Measurements from ENCODE around the gene RAB1B.

The RAB1B gene

DNA sequence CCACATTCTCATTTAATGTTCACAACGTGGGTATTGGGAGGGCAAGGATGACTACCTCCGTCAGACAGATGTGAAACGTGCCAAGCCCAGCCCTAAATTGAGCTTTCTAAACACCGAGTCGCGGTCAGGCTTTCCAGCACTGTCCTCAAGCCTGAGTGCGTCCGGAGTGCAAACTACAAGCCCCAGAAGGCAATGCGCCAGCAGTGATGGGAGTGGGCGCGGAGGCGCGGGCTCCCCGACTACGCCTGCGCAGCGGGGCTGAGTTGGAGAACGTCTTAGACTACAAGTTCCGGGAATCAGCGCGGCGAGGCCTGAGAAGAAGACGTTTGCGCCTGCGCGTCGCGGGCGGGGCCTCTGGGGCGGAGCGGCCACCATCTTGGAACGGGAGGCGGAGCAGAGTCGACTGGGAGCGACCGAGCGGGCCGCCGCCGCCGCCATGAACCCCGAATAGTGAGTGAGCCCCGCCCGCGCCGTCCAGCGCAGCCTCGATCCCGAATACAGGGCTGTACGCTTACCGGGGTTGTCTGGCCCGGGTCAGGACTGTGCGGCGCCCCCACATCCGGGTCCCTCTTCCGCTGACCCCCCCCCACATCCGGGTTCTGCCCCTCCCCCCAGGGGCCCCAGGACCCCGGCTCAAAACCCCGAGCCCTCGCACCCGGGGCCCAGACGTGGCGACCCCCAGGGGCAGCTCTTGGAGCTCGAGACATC is at the start of gene RAB1B:
Gene RAB1B (plus strand): TSS at position 396 of the 708 bp plus-strand sequence. CDS start 41 bp downstream, at position 437.
- peak; percentile 92 to 99 for DNase-seq

DNA sequence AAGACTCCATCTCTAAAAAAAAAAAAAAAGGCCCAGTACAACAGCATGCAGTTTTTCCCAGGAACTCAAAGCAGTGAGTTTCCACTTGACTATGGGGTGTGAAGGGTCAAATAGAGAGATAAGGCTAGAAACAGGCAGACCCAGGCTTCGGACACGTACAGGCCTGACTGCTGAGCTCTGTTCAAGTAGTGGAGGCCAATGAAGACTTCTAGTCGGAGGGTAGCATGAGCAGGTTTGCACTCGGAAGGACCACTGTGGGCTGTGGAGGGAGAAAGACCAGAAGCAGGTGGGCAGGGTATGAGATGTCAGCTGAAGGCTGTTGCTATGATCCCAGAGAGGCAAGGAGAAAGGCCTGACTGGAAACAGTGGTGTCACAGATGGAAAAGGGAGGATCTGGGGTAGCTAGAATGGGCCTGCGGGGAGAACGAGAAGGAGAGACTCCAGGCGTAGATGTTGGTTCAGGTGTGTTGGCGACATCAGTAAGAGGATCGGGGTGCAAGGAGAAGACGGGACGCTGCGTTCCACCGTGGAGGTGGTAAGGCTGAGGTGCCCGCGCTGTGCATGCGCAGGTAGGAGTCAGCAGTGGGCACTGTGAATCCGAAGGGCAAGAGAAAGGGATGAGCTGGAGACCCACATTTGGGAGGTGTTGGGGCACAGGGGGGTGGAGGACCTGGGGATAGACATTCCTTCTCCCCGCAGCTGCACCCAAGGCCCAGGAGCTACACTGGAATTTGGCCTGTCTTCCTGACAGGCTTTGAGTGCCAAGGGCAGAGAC is 49.4 kb upstream of the RAB1B start:
- no peak for DNase-seq

DNA sequence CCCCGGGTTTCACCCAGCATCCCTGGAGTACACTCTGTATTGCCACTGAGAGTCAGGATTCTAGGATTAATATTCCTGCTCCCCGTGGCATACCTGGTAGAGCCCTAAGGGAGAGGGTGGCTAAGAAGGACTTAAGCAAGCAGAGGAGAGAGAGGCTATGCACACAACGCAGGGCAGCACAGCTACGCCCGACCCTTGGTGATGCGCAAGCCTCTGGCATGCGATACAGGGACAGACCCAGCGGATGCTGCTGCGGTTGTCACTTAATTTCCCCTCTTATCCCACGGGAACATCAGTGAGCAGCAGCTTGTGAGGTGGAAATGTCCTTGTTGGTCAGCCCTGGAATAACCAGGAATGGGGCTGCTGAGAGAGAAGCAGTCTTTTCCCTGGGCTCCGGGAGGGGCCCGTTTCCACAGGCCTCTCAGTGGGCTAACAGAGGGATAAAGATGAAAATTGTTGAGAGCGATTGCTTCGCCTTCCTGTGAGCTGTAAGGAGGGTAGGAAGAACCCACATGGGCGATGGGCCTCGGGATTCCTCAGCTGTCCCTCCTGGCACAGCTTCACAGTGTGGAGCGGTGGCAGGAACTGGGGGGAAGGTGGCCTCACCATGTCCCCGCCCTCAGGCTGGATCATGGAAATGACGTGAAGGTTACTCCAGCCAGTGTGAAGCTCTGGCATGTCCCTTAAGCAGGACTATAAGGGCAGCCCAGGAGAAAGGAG is 48.4 kb upstream of the RAB1B start:
- DNase-seq: no peak

DNA sequence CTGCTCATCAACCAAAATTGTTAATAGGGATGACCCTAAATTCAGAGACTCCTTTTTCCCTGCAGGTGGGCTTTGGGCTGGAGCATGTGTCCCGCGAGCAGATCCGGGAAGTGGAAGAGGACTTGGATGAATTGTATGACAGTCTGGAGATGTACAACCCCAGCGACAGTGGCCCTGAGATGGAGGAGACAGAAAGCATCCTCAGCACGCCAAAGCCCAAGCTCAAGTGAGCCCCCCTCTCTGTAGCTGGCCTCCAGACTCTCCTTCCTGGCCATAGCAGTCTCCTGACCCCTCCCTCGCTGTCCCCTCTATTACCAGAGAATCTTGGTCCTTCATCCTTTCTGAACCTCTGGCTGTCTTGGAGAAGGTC is 47.9 kb upstream of the RAB1B start:
- DNase-seq: no peak

DNA sequence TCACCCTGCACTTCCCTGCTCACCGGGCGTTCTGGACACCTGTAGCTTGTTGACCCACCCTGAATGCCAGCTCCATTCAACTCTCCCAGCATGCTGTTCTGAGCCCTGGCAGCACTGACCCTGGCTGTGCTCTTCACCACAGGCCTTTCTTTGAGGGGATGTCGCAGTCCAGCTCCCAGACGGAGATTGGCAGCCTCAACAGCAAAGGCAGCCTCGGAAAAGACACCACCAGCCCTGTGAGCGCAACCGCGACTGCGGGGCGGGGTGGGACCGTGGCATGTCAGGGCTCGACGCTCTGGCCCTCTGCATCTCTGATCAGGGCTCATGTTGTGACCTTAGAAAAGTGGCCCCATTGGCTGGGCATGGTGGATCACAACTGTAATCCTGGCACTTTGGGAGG is 47.4 kb upstream of the RAB1B start:
- no peak for DNase-seq

DNA sequence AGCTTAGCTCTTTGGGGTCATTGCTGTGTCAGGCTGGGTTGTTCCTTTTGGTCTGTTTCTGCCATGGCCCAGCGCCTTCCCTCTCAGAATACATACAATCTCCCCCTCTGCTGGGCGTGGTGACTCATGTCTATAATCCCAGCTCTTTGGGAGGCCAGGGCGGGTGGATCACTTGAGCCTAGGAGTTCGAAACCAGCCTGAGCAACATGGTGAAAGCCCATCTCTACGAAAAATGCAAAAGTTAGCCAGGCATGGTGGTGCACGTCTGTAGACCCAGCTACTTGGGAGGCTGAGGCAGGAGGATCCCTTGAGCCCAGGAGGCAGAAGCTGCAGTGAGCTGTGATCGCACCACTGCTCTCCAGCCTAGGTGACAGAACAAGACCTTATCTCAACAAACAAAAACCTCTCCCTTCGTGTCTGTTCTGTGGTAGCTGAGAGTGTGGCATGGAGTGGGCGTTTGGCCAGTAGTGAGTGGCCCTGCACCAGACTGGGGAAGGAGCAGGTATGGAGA is 46.7 kb upstream of the RAB1B start:
- DNase-seq: peak in 1 of 2 experiments; percentile 35

DNA sequence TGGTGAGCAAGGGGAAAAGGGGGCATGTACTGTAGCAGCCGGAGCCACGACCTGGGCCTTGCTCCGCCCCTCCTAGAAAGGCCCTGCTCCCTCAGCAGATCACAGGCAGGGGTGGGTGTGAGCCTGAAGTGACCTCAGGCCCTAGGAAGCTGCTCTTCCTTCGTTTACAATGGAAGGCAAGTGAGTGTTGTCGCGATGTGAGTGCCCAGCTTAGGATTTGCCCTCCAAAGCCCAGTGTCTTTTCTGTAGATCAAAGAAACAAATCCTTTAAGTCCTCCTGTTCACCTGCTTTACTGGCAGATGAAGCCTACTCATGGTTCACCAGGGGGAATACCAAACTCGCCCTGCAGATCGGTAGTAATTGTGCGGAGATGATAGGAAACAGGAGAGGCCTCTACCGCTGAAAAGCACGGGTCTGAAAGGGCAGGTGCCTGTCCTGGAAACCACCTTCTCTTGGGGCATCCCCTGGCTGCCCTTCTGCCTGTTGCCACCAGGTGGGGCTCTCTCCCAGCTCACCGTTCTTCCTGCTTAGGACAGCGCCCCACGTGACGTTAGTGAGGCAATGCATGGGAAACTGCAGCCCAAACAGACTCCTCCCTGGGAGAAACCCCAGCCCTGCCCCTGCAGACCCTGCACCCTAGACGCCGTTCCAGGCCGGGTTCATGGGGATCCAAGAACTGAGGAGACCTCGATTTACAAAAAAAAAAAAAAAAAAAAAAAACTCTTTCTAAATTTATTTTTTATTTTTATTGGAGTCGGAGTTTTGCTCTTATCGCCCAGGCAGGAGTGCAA is 45.9 kb upstream of the RAB1B start:
- DNase-seq: peak; percentile 61 to 88

DNA sequence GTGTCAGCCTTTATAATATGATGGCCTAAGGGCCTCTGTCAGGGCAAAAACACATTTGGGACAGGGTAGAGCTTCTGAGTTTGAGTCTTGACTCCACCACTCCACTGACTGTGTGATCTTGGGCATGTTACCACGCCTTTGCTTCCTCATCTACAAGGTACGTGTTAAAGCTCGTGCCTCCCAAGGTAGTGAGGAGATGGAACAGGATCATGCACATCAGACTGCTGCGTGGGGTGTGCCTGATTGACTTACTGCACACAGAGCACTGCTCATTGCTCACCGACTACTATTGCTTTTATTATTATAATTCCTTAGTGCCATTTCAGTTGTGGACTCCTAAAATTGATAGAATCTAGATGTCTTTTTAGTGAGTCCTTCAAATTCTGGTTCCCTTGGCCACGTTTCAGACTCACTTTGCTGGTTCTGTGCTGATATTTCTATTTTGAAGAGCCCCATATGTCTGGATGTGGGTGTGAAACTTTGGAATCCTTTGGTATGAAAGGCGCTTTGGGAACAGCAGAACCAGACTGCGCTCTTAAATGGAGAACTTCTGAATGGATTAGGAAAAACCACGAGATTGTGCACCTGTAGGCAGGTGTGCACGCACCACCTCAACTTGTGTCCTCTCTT is 44.1 kb upstream of the RAB1B start:
- DNase-seq: no peak

DNA sequence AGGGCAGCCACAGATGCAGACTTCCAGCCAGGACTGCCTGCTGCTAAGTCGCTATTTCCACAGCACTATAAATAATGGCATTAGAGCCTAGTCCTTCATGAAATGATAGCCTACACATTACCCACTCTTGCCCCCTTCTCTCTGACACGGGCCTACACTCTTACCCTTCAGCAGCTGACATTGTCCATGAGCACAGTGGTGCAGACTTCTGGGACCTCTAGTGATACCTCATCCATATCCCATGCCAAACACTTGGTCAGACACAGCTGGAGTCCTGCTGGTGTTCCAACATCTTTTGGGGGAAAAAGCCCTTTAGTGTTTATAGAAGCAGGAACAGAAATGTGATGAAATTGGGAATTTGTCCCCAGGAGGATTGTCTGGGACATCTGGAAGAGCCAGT is 43.4 kb upstream of the RAB1B start:
- DNase-seq: peak; percentile 41 to 67

DNA sequence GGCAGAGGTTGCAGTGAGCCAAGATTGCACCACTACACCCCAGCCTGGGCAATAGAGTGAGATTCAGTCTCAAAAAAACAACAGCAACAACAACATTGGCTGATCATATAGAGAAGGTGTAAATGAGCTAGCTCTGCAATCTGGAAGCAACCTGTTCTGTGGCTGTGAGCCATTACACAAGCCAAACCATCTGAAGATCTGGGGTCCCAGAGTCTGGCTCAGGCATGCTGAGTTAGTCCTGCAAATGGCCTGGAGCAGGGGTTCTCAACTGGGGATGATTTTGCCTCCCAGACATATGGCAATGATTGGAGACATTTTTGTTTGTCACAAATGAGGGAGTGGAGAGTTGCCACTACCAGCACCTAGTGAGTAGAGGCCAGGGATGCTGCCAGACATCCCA is 42.3 kb upstream of the RAB1B start:
- DNase-seq: no peak

DNA sequence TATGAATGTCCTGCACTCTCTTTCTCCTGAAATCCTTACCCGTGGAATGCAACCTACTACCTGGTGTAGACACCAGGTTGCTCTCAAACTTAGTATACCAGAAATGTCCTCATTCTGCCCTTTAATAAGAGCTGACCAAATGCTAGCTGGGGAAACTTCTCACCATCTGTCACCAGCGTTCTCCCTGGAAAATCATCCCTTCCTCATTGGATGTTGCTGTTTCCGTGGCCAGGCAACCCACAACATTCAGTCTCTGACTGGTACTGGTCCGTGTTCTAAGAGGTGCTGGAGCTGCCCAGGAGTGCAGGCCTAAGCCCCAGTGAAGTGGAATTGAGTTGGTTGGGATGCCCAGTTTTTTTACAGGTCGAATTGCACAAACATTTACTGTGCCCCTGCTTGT is 40.7 kb upstream of the RAB1B start:
- DNase-seq: peak in 1 of 2 experiments; percentile 49

DNA sequence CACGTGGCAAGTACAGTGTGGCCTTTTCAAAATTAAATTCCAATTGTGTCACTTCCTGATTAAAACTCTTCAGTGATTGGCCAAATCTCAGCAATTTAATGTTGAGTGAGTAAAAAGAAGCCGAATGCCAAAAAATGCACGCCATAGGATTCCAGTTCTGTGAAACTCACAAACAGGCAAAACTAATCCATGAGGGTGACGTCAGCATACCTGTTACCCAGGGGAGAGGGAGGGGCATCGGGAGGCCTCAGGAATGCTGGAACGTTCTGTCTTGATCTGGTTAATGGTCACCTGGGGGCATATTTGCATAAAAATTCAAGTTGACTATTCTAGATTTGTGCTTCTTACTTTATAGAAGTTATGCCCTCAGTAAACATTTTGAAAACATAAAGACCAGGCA is 39.9 kb upstream of the RAB1B start:
- DNase-seq: no peak

DNA sequence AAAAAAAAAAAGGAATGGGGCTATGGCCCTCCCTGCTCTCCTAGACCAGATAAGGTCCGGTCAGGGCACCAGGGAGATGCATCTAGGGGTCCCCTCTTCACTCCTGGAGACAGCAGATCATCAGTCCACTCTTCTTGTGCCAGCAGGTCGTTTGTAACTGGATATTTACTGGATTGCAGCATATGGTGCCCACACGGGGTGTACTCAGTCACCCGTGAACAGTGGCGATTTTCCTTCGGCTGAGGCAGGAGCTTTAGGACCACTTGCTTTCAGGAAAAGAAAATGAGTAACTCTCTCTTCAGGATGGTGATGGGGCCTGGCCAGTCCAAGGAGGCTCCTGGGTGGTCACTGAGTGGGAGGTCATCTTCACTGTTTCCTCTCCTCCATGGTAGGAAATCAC is 38.3 kb upstream of the RAB1B start:
- DNase-seq: peak in 1 of 2 experiments; percentile 43

DNA sequence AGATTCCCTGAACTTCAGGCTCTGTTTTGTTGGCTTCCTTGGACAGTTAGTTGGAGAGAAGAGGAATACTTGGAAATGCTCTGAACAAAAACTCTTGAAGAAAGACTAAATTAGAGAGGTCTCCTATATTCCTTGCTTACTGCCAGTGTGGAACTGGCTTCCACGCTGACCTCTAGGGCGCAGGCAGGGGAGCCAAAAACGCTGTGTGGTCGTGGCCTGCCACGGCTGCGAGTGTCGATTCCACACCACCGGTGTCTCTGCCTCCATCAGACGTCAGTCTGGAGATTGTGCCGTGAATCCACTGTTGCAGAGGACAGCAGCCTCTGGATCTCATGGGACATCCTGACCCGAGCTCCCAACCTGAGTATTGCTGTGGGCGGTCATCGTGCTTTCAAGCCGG is 37.5 kb upstream of the RAB1B start:
- no peak for DNase-seq

DNA sequence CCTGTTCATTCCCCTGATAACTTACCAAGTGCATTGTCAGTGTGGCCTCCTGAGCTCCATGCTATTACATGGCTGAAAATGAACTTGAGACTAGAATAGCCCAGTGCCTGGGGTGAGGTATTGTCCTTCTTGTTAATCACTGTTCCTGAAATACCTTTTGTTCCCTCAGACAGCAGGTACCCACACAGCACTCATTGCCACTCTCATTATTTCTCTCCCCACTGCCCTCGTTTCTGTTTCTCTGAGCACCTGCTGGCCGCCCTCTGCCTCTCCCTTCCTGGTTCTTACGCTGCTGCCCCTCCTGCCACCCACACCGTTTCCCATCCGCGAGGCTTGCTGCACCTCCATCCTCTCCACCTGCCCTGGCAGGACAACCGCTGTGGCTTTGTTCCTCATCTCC is 36.9 kb upstream of the RAB1B start:
- no peak for DNase-seq

DNA sequence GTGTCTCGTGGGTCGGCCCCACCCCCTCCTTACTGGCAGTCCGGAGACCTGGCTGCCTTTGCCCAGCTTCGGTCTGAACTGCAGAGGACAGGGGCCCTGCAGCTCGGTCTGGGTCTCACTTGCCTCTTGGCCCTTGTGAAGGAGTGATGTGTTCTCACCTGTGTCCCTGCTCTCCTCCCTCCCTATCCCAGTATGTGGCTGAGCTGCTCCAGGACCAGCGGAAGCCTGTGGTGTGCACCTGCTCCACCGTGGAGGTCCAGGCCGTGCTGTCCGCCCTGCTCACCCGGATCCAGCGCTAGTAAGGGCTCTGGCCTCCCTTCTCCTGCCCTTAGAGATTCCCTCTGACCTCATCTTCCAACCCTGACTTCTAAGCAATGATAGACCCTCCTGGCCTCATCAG is 35.7 kb upstream of the RAB1B start:
- no peak for DNase-seq

DNA sequence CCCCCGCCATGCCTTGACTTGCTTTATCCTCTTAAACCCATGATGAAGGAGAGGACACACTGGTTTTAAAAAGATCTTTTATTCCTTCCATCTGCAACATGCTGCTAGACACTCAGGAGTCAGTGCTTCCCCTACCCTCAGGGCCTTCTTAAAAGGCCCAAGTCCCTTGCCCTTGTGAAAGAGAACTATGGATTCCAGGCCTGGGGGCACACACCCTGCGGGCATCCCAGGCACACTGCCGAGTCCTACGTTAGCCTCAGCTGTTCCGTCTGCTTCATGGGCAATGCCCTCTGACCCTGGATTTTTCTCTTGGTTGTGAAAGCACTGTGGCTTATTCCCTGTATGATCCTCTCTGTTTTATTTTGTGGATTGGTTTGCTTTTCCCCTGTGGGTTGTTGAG is 35.1 kb upstream of the RAB1B start:
- no peak for DNase-seq

DNA sequence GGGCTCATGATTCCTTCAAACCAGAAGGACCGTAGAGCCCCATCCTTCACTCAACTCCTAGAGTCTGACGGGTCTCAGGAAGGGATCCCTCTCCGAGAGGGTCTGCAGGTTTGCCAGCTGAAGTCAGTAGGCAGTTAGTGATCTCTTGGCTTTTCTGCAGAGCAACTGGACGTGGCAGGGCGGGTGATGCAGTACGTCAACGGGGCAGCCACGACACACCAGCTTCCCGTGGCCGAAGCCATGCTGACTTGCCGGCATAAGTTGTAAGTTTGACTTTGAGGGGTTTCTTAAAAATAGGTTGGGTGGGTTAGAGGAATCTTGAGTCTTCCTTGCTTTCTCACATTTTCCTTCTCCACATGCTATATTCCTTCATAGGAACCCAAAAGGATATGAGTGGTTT is 33.3 kb upstream of the RAB1B start:
- DNase-seq: no peak

DNA sequence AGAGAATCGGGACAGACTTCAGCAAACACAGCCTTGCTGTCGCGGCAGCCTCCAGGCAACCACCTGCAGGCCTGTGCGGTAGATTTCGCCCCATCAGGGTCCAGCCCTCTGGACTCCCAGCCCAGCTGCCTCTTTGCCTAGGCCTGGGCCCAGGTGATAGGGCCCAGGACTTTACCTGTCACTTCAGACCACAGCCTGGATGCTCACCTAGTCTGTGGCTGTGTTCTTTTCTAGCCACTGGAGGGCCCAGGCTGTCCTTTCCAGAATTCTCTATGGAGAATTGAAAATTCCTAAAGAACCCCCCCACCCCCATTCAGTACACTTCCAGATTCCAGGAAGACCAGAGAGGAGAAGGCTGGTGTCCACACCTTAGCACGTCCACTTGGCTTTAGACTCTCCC is 30.6 kb upstream of the RAB1B start:
- no peak for DNase-seq

DNA sequence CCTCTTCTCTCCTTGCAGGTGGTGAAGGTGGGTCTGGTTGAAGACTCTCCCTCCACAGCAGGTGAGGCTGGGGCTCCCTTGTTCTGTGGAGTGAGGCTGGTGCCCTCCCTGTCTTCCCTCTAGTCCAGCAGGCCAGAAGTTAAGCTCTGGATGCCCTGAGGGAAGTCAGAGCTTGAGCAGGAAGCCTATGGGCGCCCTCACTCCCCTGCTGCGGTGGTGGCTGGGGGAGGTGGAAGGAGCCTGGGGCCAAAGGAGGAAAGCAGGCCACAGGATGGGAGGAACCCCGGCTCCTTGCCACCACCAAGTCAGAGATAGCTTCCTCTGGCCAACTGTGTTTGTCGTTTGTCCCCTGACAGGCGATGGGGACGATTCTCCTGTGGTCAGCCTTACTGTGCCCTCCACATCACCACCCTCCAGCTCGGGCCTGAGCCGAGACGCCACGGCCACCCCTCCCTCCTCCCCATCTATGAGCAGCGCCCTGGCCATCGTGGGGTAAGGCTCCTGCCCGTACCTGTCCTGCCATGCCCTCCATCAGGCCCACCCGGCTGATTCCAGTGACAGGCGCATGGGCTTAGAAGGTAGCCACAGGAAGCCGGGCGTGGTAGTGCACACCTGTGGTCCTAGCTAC is 29.5 kb upstream of the RAB1B start:
- DNase-seq: no peak

DNA sequence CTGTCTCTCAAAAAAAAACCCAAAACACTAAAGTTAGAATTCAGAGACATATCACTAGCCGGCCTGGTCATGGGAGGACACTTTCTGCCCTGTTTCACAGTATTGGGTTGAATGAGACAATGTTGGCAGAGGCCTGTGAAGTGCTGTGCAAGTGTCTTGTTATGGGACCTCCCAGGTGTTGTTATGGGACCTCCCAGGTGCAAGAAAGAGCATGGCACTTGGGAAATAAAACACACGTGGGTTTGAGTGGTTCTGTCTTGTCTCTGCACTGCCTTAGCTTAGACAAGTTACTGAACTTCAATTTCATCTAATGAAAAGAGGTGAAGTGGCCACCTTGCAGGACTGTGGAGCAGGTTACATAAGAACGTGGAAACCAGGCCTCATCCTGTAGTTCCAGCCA is 28.9 kb upstream of the RAB1B start:
- DNase-seq: no peak

Data from NCI-H524 (cell line).